Gastrocnemius medialis (tissue), 4 donors: ENCODE measurements around the gene BRD8.

ENCODE experiments used
- POLR2A ChIP-seq, 2 donors: fragments of 450-650 bp; IDR thresholded peaks; one replicate each; pipeline ENCODE4 v1.6.1; 2017; ENCODE audit warnings: antibody characterized with exemption in 2 of 2, mild to moderate bottlenecking in 2 of 2, moderate library complexity in 2 of 2
- TF ChIP-seq, protein P1 (sequence below), 5 experiments: fragments of 450-650 bp in 3 of 5; fragments of 200-600 bp in 2 of 5; sonication (generic) in 2 of 5; IDR thresholded peaks in 4 of 5; conservative IDR thresholded peaks in 1 of 5; 1 replicate in 4 of 5; 2 replicates in 1 of 5; pipeline ENCODE4 v1.5.1; 2016 to 2019; ENCODE audit warnings: antibody characterized with exemption in 5 of 5, mild to moderate bottlenecking in 3 of 5, moderate library complexity in 3 of 5

DNA sequence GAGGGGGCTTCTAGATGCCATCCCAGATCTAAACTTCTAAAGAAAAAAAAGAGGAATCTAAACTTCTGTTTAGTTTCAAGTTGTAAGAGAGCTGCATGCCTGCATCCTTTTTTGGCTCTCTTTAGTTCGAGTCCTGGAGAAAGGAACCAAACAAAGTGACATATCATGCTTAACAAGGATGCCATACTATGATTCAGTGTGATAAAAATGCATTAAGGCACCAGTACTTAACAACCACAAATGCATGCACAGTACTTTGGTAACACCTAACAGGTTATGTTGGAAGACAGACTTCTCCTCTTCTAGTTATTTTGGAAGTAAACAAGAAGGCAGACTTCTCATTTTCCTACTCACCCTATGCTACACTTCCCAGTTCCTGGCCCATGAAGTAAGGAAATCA is 66.5 kb downstream of the BRD8 start:
- TF ChIP-seq, protein P1, sequence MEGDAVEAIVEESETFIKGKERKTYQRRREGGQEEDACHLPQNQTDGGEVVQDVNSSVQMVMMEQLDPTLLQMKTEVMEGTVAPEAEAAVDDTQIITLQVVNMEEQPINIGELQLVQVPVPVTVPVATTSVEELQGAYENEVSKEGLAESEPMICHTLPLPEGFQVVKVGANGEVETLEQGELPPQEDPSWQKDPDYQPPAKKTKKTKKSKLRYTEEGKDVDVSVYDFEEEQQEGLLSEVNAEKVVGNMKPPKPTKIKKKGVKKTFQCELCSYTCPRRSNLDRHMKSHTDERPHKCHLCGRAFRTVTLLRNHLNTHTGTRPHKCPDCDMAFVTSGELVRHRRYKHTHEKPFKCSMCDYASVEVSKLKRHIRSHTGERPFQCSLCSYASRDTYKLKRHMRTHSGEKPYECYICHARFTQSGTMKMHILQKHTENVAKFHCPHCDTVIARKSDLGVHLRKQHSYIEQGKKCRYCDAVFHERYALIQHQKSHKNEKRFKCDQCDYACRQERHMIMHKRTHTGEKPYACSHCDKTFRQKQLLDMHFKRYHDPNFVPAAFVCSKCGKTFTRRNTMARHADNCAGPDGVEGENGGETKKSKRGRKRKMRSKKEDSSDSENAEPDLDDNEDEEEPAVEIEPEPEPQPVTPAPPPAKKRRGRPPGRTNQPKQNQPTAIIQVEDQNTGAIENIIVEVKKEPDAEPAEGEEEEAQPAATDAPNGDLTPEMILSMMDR (IDR thresholded peaks at IDR 0.05 in 4 of 5, conservative IDR thresholded peaks at IDR 0.05 in 1 of 5): no peak
- TF ChIP-seq POLR2A (IDR thresholded peaks at IDR 0.05): no peak
